Activated naive CD4-positive, alpha-beta T cell treated with anti-CD3 and anti-CD28 coated beads, Interleukin-2, amount 50 U/mL, for 24 hours (primary cell): ENCODE results near the gene CNGB1.
"Not testable (repeated sequence)": the region's sequence is repeated elsewhere in the genome, so short reads cannot be mapped to it uniquely, and the experiment has no call there.

Experiments
- H3K27ac Mint-ChIP-seq: one replicate; pipeline ENCODE4 v1.8.0; 2021; ENCODE audit warnings: mild to moderate bottlenecking, mixed read lengths
- H3K27me3 Mint-ChIP-seq: one replicate; pipeline ENCODE4 v1.8.0; 2021; ENCODE audit warnings: mixed read lengths
- H3K36me3 Mint-ChIP-seq: one replicate; pipeline ENCODE4 v1.8.0; 2021; ENCODE audit warnings: mixed read lengths
- H3K4me1 Mint-ChIP-seq: one replicate; pipeline ENCODE4 v1.8.0; 2021; ENCODE audit warnings: mixed read lengths
- H3K4me3 Mint-ChIP-seq: one replicate; pipeline ENCODE4 v1.8.0; 2021; ENCODE audit warnings: mild to moderate bottlenecking, mixed read lengths
- H3K9me3 Mint-ChIP-seq: one replicate; pipeline ENCODE4 v1.8.0; 2021; ENCODE audit warnings: mixed read lengths

CNGB1 gene

GRCh38 chr16:57918444-57918843 is 52.5 kb downstream of the CNGB1 start:
- H3K9me3 Mint-ChIP-seq = no peaks in the 10 kb centered on the region
- H3K4me3 Mint-ChIP-seq = no peak overlapping the region
- H3K4me1 Mint-ChIP-seq = no peaks in the 10 kb centered on the region
- no peaks in the 10 kb centered on the region for H3K36me3 Mint-ChIP-seq
- H3K27me3 Mint-ChIP-seq = no peaks in the 10 kb centered on the region
- no peak overlapping the region for H3K27ac Mint-ChIP-seq

GRCh38 chr16:57917929-57918328 is 53.0 kb downstream of the CNGB1 start:
- not testable (repeated sequence) for H3K4me1 Mint-ChIP-seq, H3K27me3 Mint-ChIP-seq, H3K27ac Mint-ChIP-seq, H3K9me3 Mint-ChIP-seq, H3K36me3 Mint-ChIP-seq, H3K4me3 Mint-ChIP-seq

- H3K27me3 Mint-ChIP-seq, H3K36me3 Mint-ChIP-seq, H3K4me3 Mint-ChIP-seq, H3K9me3 Mint-ChIP-seq, H3K27ac Mint-ChIP-seq, H3K4me1 Mint-ChIP-seq: not testable (repeated sequence)
Measured at GRCh38 chr16:57917489-57917888, 53.4 kb downstream of the CNGB1 start.

GRCh38 chr16:57916735-57917438 is 54.0 kb downstream of the CNGB1 start:
- H3K4me1 Mint-ChIP-seq = no peaks in the 10 kb centered on the region
- no peaks in the 10 kb centered on the region for H3K36me3 Mint-ChIP-seq
- H3K9me3 Mint-ChIP-seq = no peaks in the 10 kb centered on the region
- no peak overlapping the region for H3K4me3 Mint-ChIP-seq
- H3K27ac Mint-ChIP-seq = no peak overlapping the region
- H3K27me3 Mint-ChIP-seq = no peaks in the 10 kb centered on the region

- H3K27me3 Mint-ChIP-seq = no peaks in the 10 kb centered on the region
- H3K4me1 Mint-ChIP-seq = no peaks in the 10 kb centered on the region
- H3K4me3 Mint-ChIP-seq = no peak overlapping the region
- H3K9me3 Mint-ChIP-seq = no peaks in the 10 kb centered on the region
- H3K36me3 Mint-ChIP-seq = no peaks in the 10 kb centered on the region
- no peak overlapping the region for H3K27ac Mint-ChIP-seq
Measured at GRCh38 chr16:57915811-57916488, 55.0 kb downstream of the CNGB1 start.

GRCh38 chr16:57915267-57915666 is 55.7 kb downstream of the CNGB1 start:
- Mint-ChIP-seq H3K36me3 (no peaks in the 10 kb centered on the region), H3K9me3 (no peaks in the 10 kb centered on the region), H3K27me3 (no peaks in the 10 kb centered on the region), H3K4me1 (no peaks in the 10 kb centered on the region), H3K4me3 (no peak overlapping the region), H3K27ac (no peak overlapping the region)

- no peaks in the 10 kb centered on the region for H3K9me3 Mint-ChIP-seq
- no peaks in the 10 kb centered on the region for H3K36me3 Mint-ChIP-seq
- H3K27me3 Mint-ChIP-seq = no peaks in the 10 kb centered on the region
- H3K4me3 Mint-ChIP-seq = no peak overlapping the region
- no peaks in the 10 kb centered on the region for H3K4me1 Mint-ChIP-seq
- H3K27ac Mint-ChIP-seq = no peak overlapping the region
Measured at GRCh38 chr16:57914244-57915173, 56.4 kb downstream of the CNGB1 start.

GRCh38 chr16:57912529-57913260 is 58.2 kb downstream of the CNGB1 start:
- Mint-ChIP-seq H3K36me3 (no peaks in the 10 kb centered on the region), H3K27me3 (no peaks in the 10 kb centered on the region), H3K9me3 (no peaks in the 10 kb centered on the region), H3K27ac (no peak overlapping the region), H3K4me3 (no peak overlapping the region), H3K4me1 (no peaks in the 10 kb centered on the region)

- Mint-ChIP-seq H3K36me3 (no peaks in the 10 kb centered on the region), H3K4me1 (no peaks in the 10 kb centered on the region), H3K4me3 (no peak overlapping the region), H3K9me3 (no peaks in the 10 kb centered on the region), H3K27ac (no peak overlapping the region), H3K27me3 (no peaks in the 10 kb centered on the region)
Measured at GRCh38 chr16:57911743-57912142, 59.2 kb downstream of the CNGB1 start.

GRCh38 chr16:57910696-57911095 is 60.2 kb downstream of the CNGB1 start:
- Mint-ChIP-seq H3K4me3 (no peak overlapping the region), H3K4me1 (no peaks in the 10 kb centered on the region), H3K36me3 (no peaks in the 10 kb centered on the region), H3K9me3 (no peaks in the 10 kb centered on the region), H3K27me3 (no peaks in the 10 kb centered on the region), H3K27ac (no peak overlapping the region)

- Mint-ChIP-seq H3K4me3 (no peak overlapping the region), H3K27me3 (no peaks in the 10 kb centered on the region), H3K36me3 (no peaks in the 10 kb centered on the region), H3K4me1 (no peaks in the 10 kb centered on the region), H3K27ac (no peak overlapping the region), H3K9me3 (no peaks in the 10 kb centered on the region)
Measured at GRCh38 chr16:57908409-57908987, 62.4 kb downstream of the CNGB1 start.

GRCh38 chr16:57906382-57907316 is 64.3 kb downstream of the CNGB1 start:
- no peaks in the 10 kb centered on the region for H3K36me3 Mint-ChIP-seq
- no peaks in the 10 kb centered on the region for H3K9me3 Mint-ChIP-seq
- no peak overlapping the region for H3K27ac Mint-ChIP-seq
- H3K4me3 Mint-ChIP-seq = no peak overlapping the region
- H3K4me1 Mint-ChIP-seq = no peaks in the 10 kb centered on the region
- peaks cover 2% of the 10 kb centered on the region for H3K27me3 Mint-ChIP-seq

- no peaks in the 10 kb centered on the region for H3K4me1 Mint-ChIP-seq
- no peaks in the 10 kb centered on the region for H3K36me3 Mint-ChIP-seq
- H3K27ac Mint-ChIP-seq = no peak overlapping the region
- peaks cover 4% of the 10 kb centered on the region for H3K27me3 Mint-ChIP-seq
- no peaks in the 10 kb centered on the region for H3K9me3 Mint-ChIP-seq
- no peak overlapping the region for H3K4me3 Mint-ChIP-seq
Measured at GRCh38 chr16:57904101-57904500, 66.8 kb downstream of the CNGB1 start.

GRCh38 chr16:57903656-57904055 is 67.3 kb downstream of the CNGB1 start:
- peak overlapping the region; percentile 30 for H3K27ac Mint-ChIP-seq
- H3K4me3 Mint-ChIP-seq = no peak overlapping the region
- H3K27me3 Mint-ChIP-seq = peaks cover 4% of the 10 kb centered on the region
- H3K36me3 Mint-ChIP-seq = no peaks in the 10 kb centered on the region
- no peaks in the 10 kb centered on the region for H3K9me3 Mint-ChIP-seq
- H3K4me1 Mint-ChIP-seq = no peaks in the 10 kb centered on the region
